NOMO-1 treated with dmso at 0.1 percent for 144 hours (cell line): ENCODE data around the gene GAGE2A.
"Not testable (repeated sequence)": the region's sequence is repeated elsewhere in the genome, so short reads cannot be mapped to it uniquely, and the experiment has no call there.

Experiments
- DNase-seq: peaks from one replicate; lab custom pipeline; 2025; ENCODE audit not compliant: unreplicated experiment; lab: John Stamatoyannopoulos, UW

The GAGE2A gene

DNA sequence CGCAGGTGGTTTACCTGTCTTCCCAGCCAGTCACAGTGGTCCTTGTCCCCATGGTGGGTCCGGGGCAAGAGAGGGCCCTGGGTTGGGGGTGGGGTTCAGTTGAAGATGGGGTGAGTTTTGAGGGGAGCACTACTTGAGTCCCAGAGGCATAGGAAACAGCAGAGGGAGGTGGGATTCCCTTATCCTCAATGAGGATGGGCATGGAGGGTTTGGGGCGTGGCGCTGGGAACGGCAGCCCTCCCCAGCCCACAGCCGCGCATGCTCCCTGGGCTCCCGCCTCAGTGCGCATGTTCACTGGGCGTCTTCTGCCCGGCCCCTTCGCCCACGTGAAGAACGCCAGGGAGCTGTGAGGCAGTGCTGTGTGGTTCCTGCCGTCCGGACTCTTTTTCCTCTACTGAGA, at the start of gene GAGE2A:
TSS of gene GAGE2A (plus strand) at position 301 of the 400 bp plus-strand sequence. CDS start 1,155 bp downstream, outside the sequence.
- DNase-seq, result not testable (repeated sequence)

DNA sequence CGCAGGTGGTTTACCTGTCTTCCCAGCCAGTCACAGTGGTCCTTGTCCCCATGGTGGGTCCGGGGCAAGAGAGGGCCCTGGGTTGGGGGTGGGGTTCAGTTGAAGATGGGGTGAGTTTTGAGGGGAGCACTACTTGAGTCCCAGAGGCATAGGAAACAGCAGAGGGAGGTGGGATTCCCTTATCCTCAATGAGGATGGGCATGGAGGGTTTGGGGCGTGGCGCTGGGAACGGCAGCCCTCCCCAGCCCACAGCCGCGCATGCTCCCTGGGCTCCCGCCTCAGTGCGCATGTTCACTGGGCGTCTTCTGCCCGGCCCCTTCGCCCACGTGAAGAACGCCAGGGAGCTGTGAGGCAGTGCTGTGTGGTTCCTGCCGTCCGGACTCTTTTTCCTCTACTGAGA, 47.9 kb upstream of the GAGE2A start, which contains the start of gene GAGE12D:
TSS of gene GAGE12D (plus strand) at position 301 of the 400 bp plus-strand sequence. CDS start 1,155 bp downstream, outside the sequence.
- DNase-seq, result not testable (repeated sequence)

- DNase-seq, result not testable (repeated sequence)
Measured at GRCh38 chrX:49550989-49551388, 38.3 kb upstream of the GAGE2A start, which contains the start of gene GAGE12E. GAGE12E (plus strand) TSS chrX:49551289; CDS start chrX:49552444, 1,155 bp downstream.

DNA sequence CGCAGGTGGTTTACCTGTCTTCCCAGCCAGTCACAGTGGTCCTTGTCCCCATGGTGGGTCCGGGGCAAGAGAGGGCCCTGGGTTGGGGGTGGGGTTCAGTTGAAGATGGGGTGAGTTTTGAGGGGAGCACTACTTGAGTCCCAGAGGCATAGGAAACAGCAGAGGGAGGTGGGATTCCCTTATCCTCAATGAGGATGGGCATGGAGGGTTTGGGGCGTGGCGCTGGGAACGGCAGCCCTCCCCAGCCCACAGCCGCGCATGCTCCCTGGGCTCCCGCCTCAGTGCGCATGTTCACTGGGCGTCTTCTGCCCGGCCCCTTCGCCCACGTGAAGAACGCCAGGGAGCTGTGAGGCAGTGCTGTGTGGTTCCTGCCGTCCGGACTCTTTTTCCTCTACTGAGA, 28.8 kb upstream of the GAGE2A start, which contains the start of gene GAGE12F:
TSS of gene GAGE12F (plus strand) at position 301 of the 400 bp plus-strand sequence. CDS start 1,155 bp downstream, outside the sequence.
- DNase-seq, result not testable (repeated sequence)

DNA sequence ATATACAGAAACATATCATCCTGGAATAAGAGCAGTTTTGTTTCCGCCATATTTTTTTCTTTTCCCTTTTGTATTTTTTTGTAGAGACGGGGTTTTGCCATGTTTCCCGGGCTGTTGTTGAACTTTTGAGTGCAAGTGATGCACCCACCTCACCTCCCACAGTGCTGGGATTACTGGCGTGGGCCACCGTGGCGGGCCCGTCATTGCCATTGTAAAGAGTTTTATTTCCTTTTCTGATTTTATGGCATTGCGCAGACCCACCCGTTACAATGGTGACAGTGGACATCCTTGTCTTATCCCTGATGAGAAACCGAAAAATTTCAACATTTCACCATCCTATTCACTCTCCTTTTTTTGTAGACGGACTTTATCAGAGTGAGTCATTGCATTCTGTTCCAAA, 20.6 kb upstream of the GAGE2A start:
- DNase-seq, result not testable (repeated sequence)

- not testable (repeated sequence) for DNase-seq
Measured at GRCh38 chrX:49569152-49569551, 20.1 kb upstream of the GAGE2A start.

DNA sequence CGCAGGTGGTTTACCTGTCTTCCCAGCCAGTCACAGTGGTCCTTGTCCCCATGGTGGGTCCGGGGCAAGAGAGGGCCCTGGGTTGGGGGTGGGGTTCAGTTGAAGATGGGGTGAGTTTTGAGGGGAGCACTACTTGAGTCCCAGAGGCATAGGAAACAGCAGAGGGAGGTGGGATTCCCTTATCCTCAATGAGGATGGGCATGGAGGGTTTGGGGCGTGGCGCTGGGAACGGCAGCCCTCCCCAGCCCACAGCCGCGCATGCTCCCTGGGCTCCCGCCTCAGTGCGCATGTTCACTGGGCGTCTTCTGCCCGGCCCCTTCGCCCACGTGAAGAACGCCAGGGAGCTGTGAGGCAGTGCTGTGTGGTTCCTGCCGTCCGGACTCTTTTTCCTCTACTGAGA, 19.2 kb upstream of the GAGE2A start, which contains the start of gene GAGE12G:
TSS of gene GAGE12G (plus strand) at position 301 of the 400 bp plus-strand sequence. CDS start 1,155 bp downstream, outside the sequence.
- not testable (repeated sequence) for DNase-seq

DNA sequence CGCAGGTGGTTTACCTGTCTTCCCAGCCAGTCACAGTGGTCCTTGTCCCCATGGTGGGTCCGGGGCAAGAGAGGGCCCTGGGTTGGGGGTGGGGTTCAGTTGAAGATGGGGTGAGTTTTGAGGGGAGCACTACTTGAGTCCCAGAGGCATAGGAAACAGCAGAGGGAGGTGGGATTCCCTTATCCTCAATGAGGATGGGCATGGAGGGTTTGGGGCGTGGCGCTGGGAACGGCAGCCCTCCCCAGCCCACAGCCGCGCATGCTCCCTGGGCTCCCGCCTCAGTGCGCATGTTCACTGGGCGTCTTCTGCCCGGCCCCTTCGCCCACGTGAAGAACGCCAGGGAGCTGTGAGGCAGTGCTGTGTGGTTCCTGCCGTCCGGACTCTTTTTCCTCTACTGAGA, 9.6 kb upstream of the GAGE2A start, which contains the start of gene GAGE12H:
TSS of gene GAGE12H (plus strand) at position 301 of the 400 bp plus-strand sequence. CDS start 1,155 bp downstream, outside the sequence.
- not testable (repeated sequence) for DNase-seq

- DNase-seq, result not testable (repeated sequence)
Measured at GRCh38 chrX:49589769-49590478, 628 bp downstream of the GAGE2A start.

DNA sequence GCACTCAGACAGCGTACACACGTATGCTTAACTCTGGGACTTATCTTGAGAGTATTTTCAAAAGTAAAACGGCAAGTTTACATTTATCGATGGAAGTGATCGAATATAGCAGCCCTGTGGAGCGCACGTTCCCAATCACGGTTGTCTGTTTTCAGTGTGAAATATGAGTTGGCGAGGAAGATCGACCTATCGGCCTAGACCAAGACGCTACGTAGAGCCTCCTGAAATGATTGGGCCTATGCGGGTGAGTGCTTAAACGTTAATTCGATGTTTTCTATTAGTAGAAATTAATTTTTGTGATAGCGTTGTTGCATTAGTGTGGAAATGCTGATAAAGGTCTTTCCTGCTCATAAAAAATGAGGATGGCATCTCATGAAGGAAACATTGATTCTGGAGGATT, 1.2 kb downstream of the GAGE2A start:
- not testable (repeated sequence) for DNase-seq

DNA sequence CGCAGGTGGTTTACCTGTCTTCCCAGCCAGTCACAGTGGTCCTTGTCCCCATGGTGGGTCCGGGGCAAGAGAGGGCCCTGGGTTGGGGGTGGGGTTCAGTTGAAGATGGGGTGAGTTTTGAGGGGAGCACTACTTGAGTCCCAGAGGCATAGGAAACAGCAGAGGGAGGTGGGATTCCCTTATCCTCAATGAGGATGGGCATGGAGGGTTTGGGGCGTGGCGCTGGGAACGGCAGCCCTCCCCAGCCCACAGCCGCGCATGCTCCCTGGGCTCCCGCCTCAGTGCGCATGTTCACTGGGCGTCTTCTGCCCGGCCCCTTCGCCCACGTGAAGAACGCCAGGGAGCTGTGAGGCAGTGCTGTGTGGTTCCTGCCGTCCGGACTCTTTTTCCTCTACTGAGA, 9.4 kb downstream of the GAGE2A start, which contains the start of gene GAGE1:
TSS of gene GAGE1 (plus strand) at position 301 of the 400 bp plus-strand sequence. CDS start 1,155 bp downstream, outside the sequence.
- DNase-seq, result not testable (repeated sequence)

DNA sequence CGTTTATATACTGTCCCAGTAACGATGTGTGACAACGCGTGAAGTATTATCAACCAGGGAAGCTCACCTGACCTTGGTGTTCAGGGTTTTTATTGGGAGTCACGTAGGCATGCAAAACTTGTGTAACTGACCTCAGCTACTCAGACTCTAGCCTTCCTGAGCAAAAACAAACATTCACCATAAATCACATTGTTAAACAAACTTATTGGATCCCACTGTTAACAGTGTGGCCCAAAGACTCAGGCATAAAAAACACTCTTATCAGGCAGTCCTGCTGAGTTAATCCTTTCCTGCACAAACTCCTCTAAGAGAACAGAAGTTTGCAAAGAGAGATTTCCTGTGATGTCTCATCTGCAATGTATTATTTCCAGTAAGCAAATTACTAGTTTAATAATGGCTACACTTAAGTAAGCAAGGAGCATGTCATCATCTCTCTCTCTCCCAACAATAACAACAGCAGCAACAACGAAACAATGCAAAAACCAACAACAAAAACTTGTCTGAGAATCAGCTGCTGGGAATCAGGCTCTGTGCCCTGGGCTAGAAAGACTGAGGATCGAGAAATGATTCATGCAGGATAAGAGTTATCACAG, 21.5 kb downstream of the GAGE2A start:
- no peak for DNase-seq

- DNase-seq, result no peak
Measured at GRCh38 chrX:49618574-49618973, 29.3 kb downstream of the GAGE2A start.

GRCh38 chrX:49627086-49627777, 37.9 kb downstream of the GAGE2A start:
- no peak for DNase-seq

GRCh38 chrX:49644991-49645637, 55.8 kb downstream of the GAGE2A start:
- DNase-seq, result no peak
